GM19025 (cell line): ENCODE results near the gene SLC2A9.
"Not testable (repeated sequence)": the region's sequence is repeated elsewhere in the genome, so short reads cannot be mapped to it uniquely, and the experiment has no call there.

Experiments used
- ATAC-seq: cut with Tn5 transposase; IDR thresholded peaks from one replicate; pipeline ENCODE4 v1.9.1; 2021; ENCODE audit warnings: mild to moderate bottlenecking, low read depth, moderate library complexity; ENCODE audit not compliant: unreplicated experiment

Gene SLC2A9

GRCh38 chr4:9900633-9901032, 120.7 kb downstream of the SLC2A9 start:
- not testable (repeated sequence) for ATAC-seq

DNA sequence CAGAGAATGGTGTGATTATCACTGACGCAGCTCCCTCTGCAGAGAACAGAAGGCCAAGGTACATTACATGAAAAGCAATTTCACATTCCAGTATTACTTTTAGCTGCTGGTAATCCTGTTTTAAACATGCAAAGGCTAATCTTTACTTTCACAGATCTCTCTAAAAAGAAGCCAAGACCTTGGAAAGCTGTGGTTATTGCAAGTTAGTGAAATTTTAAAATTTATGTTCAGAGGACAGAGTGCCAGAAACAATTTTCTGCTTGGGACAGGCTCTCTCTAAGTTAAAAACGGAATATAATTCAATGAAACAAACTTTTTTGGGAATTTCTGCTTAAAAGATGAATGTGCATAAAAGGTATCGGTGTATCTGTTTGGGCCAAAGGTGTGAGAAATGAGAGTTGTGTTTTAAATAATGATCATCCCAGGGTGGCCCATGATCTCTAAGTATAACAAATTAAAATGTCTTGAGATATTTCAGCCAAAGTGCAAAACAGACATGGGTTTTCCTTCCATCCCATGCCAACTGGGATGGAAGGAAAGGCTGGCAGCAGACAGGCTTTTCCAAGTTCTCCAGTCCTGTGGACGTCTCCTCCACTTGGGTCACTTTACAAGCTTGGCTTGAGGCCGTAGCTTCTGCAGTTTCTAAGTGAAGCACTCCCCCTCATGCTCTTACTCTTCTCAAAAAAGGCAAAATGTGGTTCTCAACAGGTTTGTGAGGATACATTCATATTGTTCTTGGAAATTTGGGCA, 121.8 kb downstream of the SLC2A9 start:
- no peak for ATAC-seq

GRCh38 chr4:9898596-9899305, 122.5 kb downstream of the SLC2A9 start:
- ATAC-seq = no peak

- no peak for ATAC-seq
These were observed 126.0 kb downstream of the SLC2A9 start for GRCh38 chr4:9895333-9895705.

DNA sequence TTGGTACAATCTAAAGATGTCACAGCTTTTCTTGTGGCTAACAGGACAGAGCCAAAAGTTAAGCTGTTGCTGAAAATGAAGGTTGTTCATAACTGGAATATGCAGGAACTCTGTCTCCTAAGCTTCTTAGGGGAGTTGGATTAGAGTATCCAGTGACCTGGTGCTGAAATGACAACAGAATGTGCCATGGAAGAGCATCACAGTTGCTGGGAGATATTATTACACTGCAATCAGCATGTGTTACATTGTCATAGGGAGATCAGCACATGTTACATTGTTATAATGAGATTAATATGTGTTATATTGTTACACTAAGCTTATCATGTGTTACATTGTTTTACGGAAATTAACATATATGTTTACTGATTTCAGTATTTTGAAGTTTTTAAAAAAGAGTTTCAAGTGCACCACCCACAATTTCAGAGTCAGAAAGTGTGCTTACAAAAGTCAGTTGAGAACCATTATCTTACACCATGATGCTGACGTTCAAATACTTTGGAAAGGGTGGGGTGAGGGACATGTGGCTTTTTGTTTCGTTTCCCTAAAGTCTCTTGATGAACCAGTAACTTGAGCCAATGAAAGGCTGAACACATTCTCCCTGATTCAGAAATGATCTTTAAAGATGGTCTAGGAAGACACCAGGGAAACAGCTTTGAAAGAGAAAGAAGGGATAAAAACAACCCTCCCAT, 126.5 kb downstream of the SLC2A9 start:
- ATAC-seq = no peak

- ATAC-seq = no peak
These were observed 127.8 kb downstream of the SLC2A9 start for GRCh38 chr4:9893329-9894108.

DNA sequence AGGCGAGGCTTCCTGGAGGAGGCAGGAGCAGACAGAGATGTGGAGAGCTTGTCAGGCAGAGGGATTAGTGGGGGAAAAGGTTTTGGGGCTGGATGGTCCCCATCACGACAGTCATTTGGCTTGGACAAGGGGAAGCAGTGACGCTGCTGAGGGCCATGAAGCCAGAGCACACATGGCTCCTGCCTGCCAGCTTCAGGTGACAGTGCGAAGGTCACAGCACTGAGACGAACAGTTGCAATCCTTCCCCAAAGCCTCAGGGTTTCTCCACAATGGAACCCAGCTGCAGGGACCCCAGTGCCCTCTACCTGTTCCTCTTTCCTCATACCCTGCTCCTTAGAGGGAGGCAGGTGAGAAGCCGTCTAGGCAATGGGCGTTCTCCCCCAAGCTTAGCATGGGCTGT, 129.6 kb downstream of the SLC2A9 start:
- ATAC-seq = no peak

GRCh38 chr4:9891056-9891455, 130.2 kb downstream of the SLC2A9 start:
- no peak for ATAC-seq

DNA sequence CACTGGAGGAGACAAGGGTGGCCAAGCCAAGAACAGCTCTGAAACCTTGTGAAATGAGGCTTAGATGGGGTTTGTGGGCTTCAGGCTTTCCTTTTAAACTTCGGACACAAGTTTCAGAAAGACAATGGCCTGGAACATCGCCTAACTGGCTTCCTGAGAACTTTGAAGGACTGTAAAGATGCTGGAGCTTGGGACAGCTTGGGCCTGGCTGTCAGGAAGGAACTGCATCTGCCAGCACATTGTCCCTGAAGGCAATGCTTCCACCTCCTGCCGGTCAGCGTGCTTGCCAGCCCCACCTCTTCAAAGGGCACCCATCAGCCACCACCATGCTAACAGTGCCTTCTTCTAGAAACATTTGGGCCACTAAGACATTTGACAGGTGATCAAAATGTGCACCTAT, 132.0 kb downstream of the SLC2A9 start:
- no peak for ATAC-seq

GRCh38 chr4:9885958-9886357, 135.3 kb downstream of the SLC2A9 start:
- no peak for ATAC-seq

DNA sequence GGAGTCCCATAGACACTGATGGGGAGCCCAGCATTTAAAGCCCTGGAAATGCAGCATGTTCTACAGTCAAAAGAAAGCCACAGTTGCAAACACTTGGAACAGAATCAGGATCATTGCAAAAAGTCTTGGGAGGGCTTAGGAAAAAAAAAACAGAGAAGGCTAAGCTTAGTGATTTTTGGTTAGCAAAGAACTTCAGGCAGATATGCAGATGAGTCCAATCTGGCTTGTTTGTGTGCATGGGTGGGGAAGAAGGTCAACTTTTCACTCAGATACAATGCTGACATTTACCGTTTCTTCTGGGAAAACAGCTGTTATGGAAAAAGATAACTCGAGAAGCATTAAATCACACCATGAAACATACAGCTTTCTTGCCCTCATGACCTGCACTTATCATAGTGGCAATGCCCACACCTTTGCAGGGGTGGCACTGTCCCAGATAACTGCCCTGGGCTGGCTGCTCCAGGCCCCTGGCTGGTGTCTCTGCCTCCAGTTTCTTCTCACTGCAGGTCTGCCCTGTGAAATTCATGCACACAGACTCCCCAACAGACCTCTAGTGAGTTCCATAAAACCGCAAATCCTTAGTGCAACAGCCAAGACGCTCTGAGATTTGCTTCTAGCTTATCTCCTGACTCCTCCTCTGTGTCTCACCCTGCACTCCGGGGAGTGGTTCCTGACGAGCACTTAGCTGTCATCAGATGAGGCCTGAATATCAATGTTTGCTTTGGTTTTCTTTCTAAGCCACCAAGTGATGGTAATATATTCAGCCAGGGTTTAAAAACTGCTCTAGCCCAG, 140.7 kb downstream of the SLC2A9 start:
- ATAC-seq = no peak

GRCh38 chr4:9877123-9877522, 144.2 kb downstream of the SLC2A9 start:
- ATAC-seq = no peak

DNA sequence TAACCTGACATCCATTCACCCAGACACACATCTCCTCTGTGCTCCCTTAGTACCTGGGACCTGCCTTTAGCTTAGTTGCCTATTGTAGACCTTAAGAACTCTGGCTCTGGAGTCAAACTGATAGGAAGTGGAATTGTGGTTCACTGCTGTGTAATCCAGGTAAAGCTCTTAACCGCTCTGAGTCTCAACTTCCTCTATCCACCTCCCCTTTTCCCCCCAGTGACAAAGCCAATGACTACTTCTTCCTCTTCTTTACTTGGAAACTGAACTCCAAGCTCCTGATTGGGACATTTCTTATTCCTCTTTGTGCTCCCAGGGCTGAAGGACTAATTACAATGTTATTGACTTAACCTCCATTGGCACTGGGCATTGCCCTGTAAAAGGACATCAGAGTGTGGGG, 145.8 kb downstream of the SLC2A9 start:
- no peak for ATAC-seq

- no peak for ATAC-seq
These were observed 146.9 kb downstream of the SLC2A9 start for GRCh38 chr4:9874385-9874784.

GRCh38 chr4:9870165-9870790, 151.0 kb downstream of the SLC2A9 start:
- ATAC-seq = peak; percentile 83

- no peak for ATAC-seq
These were observed 153.4 kb downstream of the SLC2A9 start for GRCh38 chr4:9867751-9868425.

- no peak for ATAC-seq
These were observed 154.4 kb downstream of the SLC2A9 start for GRCh38 chr4:9866931-9867330.

- ATAC-seq = no peak
These were observed 159.7 kb downstream of the SLC2A9 start for GRCh38 chr4:9861561-9861960.

DNA sequence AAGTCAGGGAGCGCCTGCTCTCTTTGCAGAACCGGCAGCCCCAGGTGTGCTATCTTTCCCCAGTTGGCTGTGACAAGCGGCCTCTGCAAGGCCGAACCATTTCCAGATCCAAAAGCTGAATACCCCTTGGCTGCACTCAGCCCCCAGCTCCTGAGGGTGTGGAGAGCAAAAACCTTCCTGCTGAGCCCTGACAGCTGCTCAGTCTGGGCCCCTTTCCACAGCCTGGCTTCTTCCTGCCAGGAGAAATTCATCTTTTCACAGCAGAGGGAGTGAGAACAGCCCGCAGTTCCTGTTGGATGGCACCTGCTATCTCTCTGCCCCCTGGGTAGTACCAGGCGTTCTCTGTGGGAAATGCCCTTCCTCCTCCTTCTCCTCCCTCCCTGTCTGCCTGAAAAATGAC, 161.5 kb downstream of the SLC2A9 start:
- ATAC-seq = no peak
